ENCODE measurements around the gene REEP1.

- TF ChIP-seq, protein P1, sequence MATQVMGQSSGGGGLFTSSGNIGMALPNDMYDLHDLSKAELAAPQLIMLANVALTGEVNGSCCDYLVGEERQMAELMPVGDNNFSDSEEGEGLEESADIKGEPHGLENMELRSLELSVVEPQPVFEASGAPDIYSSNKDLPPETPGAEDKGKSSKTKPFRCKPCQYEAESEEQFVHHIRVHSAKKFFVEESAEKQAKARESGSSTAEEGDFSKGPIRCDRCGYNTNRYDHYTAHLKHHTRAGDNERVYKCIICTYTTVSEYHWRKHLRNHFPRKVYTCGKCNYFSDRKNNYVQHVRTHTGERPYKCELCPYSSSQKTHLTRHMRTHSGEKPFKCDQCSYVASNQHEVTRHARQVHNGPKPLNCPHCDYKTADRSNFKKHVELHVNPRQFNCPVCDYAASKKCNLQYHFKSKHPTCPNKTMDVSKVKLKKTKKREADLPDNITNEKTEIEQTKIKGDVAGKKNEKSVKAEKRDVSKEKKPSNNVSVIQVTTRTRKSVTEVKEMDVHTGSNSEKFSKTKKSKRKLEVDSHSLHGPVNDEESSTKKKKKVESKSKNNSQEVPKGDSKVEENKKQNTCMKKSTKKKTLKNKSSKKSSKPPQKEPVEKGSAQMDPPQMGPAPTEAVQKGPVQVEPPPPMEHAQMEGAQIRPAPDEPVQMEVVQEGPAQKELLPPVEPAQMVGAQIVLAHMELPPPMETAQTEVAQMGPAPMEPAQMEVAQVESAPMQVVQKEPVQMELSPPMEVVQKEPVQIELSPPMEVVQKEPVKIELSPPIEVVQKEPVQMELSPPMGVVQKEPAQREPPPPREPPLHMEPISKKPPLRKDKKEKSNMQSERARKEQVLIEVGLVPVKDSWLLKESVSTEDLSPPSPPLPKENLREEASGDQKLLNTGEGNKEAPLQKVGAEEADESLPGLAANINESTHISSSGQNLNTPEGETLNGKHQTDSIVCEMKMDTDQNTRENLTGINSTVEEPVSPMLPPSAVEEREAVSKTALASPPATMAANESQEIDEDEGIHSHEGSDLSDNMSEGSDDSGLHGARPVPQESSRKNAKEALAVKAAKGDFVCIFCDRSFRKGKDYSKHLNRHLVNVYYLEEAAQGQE (IDR thresholded peaks at IDR 0.05; ENCODE audit: insufficient read depth in 1 of 2, low read depth in 2 of 2, low read length in 2 of 2): no peak
- TF ChIP-seq POLR2AphosphoS5 (IDR thresholded peaks at IDR 0.05; ENCODE audit: low read depth, low read length): no peak
- TF ChIP-seq SIN3A (IDR thresholded peaks at IDR 0.05; ENCODE audit: borderline replicate concordance, insufficient read depth, low read length): no peak
- TF ChIP-seq TAF1 (IDR thresholded peaks at IDR 0.05; ENCODE audit: borderline replicate concordance, insufficient read depth, low read length): no peak
Measured at GRCh38 chr2:86225581-86225980, 111.8 kb downstream of the REEP1 start.

All from PFSK-1 (cell line).